Stimulated activated CD4-positive, alpha-beta T cell treated with anti-CD3 and anti-CD28 coated beads, Interleukin-1b, Interleukin-23, amount 100 ng/mL, for 48 hours (primary cell): ENCODE results near the gene POLA1.

Experiments
- DNase-seq: peaks from one replicate; pipeline ENCODE4 v3.0.0-alpha.2; 2020

Gene POLA1

DNA sequence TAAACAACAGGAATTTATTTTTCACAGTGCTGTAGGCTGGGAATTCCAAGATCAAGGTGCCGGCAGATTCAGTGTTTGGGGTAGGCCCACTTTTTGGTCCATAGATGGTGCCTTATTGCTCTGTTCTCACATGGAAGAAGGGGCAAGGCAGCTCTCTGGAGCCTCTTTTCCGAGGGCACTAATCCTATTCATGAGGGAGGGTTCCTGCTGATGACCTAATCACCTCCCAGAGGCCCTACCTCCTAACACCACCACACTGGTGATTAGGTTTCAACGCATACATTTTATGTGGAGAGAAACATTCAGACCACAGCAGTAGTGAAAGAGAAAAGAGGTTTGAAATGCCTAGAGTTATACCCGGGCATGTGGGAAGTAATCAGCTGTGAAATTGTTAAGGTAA, 1.4 kb upstream of the POLA1 start:
- DNase-seq, result no peak

DNA sequence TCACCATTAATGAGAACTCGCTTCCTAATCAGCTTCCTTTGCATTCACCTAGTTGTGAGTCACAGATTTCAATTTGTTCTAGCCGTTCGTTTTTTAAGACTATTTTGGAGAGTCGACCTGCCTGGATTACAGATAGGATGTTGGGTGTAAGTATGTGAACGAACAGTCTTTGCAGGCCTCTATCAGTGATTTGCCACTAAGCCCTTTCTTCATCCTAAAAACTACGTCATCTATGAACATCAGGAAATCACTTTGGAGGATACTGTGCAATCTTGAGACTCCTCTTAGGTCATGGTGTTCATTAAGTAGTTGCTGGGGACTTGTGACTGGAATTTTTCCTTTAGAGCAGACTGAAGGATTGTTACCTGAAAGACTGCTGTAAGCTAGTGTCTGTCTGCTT, 1.1 kb downstream of the POLA1 start:
- no peak for DNase-seq

DNA sequence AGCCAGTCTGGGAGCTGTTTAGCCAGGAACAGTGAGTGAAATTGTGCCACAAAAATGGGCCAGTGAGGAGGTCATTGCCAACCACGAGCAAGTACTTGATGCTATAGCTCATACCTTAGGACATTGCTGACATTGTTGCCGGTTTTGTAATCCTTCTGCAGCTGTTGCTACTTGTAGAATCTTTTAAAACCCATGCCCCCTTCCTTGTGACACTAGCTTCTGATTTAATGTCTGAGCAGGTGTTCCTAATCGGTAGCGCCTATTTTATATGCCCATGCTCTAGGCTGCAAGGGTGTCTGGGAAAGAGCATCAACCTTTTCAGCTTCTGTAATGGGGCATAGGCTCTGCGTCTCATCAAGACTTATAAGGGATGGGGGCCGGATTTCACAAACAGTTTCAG, 2.6 kb downstream of the POLA1 start:
- no peak for DNase-seq

DNA sequence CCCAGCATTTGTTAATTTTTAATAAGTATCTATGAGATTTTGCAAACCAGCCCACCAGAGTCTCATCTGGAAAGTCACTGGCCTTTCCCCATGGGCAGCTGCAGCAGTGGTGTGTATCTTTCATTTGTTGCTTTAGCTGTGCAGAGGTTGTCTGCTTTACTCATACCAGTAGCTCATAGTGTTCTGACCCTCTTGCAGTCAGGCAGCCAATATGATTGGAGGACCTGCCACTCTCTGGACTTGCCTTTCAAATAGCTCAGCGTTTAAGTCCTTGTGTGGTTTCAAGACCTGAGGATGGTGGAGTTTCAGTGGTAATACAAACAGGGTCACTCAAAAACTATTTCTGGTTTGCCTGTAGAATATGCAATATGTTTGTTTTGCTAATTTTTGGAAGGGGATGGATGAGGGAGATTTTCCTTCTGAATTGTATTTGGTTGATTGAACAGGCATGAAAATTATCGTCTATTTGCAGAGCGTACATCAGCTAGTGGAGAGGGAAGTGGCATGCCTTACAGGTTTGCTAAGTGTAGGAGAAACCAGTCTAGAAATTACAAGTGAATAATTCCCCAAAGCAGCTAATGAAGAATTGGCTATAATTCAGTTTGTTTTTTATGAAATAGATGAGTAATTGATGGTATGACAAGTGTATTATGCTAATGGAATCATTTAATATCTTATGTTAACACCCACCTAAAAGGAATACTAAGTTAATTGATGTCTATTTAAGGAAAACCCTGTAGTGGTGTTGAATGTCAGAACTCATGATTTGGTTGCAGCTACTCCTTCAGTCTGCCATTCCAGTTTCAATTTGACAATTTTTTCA, 8.9 kb downstream of the POLA1 start:
- no peak for DNase-seq

DNA sequence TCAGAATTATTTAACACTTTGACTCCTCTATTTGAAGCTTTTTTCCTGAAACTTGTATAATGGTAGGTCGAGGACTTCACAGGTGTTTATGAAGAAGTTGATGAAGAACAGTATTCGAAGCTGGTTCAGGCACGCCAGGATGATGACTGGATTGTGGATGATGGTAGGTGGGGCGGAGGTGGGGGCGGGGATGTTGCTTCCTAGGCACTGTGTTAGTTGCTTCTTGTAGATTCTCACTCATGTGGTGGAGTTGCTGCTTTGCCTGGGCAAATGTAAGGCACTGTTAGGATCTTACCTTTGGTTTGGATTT, 9.4 kb downstream of the POLA1 start:
- peak; percentile 2 for DNase-seq

DNA sequence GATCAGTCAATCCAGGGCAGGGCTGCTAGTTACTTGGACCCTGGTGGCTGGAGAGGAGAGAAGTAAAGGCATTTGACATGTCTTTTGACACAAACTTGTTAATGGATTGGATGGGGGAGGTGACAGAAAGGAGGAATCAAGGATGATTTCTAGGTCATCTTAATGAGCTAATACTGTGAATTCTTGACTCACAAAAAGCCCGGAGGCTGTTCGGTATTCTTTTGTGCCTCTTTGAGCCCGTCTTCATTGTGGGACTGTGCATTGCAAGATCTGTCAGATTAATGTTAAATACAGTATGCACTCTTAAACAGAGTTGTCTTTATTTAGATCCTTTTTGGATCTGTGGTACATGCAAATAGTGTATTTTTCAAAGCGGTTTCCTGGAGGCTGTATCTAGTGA, 25.1 kb downstream of the POLA1 start:
- no peak for DNase-seq

DNA sequence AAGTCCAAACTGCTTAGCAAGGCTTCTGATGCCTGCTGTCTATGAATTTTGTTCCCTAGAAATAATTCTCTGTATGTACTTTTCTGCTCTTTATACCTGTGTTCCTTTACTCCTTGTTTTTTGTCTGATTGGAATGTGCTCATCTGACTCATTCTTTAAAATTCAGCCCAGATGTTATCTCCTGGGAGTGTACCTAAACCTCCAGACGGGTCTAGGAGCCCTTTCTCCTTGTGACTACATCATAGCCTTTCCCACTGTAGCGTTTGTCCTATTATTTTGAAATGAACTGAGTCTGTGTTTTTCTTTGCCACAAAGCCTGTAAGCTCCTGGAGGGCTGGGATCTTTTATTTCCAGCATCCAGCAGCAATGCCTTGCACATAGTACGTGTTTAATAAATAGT, 26.3 kb downstream of the POLA1 start:
- DNase-seq, result no peak

DNA sequence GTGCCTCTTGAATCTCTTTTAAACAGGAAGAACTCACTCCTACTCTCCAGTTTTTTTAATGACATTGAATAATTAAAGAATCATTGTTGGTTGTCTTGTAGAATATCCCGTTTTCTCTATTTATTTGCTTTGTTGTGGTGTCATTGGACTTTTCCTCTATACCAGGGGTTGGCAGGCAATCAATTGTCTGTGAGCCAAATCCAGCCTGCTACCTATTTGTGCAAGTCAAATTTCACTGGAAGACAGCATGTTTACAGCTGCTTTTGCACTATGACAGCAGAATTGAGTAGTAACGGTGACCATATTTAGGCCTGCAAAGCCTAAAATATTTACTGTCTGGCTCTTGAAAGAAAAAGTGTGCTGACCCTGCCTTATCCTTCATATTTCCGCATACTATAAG, 34.8 kb downstream of the POLA1 start:
- DNase-seq, result no peak

DNA sequence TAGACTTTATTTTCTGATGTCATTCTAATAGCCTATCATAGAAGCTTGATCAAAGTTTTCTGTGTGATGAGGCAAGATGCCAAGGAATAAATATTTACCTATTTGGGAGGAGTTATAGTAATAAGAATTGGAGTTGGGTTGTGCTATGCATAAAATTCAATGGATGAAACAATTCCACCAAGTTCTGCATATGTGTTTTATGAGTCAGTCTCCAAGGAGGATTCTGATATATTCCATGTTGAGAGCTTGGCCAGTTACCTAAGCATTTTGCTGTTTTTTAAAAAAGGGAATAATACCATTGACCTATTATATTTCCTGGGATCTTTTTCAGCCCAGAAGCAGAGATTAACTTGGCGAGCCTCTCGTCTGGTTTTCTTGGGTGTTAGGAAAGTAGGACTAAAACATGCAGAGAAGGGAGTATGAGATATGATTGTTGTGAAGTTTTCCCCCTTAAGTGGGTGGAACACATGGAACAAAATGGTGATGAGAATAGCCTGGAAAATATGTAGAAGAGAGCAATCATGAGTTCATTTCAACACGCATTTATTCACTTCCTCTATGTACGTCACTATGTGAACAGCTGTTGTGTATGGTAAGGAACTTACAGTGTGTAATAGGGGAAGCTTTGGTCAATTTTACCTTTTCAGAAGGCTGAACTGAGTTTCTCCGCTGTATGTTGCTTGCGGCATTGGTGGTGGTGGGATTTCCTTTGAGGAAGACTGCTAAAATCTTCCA, 39.2 kb downstream of the POLA1 start:
- no peak for DNase-seq

DNA sequence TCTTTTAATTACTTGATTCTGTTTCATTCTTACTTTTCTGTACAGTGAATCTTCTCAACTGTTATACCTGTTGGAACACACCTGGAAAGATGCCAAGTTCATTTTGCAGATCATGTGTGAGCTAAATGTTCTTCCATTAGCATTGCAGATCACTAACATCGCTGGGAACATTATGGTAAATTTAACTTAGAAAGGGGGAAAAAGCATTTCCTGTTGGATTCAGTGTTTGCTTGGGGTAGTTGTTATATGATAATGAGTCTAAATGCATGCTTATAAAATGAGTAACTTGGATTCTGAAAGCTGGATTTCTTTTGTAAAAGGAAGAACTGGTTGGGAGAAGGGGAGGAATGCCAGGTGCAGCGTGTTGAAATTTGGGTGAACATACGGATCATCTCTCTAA, 47.6 kb downstream of the POLA1 start:
- no peak for DNase-seq

DNA sequence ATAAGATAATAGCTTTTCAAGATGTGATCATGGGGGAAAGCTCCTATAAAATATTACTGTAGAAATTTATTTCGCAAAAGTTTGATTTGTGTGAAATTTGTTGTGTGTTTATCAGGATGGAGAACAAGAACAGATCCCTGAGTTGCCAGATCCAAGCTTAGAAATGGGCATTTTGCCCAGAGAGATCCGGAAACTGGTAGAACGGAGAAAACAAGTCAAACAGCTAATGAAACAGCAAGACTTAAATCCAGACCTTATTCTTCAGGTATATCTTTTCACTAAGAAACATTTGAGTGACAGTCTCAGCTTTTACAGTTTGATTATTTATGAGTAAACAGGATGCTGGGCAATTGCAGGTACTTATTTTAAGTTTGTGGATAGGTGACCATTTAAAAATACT, 54.5 kb downstream of the POLA1 start:
- no peak for DNase-seq

DNA sequence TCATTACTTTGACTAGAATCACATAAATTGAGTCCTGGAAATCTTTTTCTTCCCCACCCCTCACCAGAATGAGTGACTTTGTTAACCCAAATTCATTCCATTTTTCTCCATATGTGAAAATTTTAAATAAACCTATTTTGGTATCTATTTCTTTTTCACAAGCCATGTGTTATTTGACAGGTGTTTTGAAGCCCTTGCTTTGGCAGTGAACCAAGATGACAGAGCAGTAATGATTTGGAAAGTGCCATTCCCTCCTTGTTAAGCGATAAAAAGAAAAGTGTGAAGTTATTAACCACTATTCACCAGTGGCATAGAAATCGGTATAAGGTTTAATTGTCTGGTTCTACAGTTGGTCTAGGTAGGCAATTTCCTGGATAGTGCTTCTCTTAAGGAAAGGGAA, 66.1 kb downstream of the POLA1 start:
- DNase-seq, result no peak

DNA sequence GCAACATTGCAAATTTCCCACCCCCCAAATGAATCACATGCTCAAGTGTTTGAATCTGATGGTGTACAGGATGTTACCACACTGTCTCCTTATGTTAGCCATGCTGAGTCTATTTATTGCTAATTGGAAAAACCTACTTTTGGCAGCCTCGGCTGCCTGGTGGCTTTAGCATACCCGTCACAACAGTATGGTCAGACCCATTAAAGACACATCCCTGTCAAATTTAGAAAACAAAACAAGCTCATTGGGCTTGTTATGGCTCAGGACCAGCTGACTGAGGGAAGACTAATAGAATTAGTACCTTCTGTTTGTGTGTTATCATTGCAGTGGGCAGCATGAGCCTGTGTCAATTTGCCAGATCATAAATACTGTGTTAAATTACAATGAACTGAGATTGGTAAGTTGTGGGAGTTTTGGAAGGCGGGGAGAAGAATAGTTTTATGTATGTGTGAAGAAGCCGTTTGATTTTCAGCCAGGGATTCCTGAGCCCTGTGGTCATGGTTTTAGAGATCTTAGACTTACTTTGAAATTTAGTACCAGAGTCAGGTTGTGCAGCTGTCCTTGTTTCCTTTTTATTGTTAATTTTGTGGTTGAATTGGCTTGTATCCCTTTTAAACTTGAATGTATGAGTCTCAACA, 66.8 kb downstream of the POLA1 start:
- DNase-seq, result no peak

DNA sequence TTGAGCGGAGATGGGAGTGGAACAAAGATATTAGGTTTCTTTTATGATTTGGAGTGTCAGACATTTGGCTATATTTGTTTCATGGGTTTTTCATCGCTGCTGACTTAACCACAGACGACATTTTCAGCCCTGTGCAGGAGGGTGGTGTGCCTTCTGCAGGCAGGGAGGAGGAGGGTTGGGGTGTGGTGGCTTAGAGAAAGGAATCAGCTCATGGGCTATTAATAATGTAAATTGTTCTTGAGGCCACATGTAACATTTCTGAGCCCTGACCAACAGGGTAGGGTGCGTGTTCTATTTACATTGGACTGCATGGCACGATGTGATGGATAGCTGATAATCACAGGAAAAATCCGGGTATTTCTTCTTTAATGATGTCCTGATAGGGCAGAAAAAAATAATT, 67.6 kb downstream of the POLA1 start:
- DNase-seq, result no peak

DNA sequence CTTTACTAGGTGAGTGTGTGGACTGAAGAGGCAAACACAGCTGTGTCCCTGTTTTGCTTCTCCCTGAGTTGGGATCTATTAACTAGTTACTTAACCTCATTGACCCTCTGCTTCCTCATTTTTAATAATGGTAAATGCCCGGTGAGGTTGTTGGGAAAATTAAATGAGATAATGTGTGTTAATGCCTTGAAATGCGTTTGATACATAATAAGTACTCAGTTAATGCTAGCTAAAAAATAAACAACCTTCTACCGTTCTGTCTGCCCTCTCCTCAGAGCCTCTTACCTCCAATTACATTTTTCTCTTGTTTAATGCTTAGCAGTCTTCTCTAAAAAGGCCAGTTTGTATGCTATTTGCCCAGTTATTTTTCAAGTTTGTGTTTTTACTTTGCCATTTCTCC, 70.3 kb downstream of the POLA1 start:
- DNase-seq, result no peak

DNA sequence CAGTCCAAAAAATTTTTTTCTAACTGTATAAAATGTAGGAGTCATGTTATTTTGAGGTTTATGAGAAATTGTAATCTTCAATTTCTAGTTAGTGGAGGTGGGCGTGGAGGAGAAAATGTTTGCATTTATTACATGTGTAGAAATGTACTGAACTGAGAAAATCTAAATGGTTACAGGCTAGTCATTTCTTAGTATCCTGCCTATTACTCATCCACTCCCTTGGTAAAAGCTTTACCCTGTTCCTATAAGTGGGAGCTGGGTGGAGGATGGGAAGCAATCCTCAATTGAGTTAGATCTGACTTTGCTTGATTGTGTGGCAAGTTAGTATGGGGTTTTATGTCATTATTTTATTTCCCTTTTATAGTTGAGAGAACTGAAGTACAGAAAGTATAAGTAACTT, 73.8 kb downstream of the POLA1 start:
- DNase-seq, result no peak

DNA sequence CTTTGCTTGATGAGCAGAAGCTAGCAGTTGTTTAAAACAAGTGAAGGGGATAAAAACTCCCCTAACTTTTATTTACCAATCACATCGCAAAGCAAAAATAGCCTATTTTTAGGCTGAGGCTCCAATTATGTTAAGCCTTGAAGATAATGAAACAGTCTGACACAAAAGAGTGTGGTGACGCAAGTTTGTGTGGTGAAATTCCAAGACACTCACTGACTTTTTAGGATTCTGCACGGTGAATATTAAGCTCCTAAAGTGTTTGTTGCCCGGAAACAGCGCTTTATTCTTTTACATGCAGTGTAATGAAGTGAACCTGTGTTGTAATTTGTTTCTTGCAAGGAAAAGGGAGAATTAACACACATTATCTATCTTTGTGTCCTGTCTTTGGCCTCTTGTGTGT, 74.8 kb downstream of the POLA1 start:
- DNase-seq, result no peak

DNA sequence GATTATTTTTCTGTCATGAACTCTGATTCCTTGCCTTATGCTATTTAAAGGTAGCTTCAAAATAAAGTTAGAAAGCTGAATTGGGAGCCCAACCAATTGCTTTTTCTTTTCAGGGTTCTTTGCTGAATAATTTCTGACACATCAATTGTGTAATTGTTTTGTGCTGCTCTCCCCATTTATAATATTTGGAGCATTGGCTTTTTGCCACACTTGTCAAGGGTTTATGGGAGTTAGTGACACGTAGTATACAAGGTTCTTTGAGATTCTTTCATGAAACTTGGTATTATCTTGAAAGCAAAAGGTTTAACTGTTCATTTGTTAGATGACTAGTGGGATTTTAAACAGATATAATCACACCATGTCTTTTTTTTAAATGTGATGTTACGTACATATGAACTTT, 80.9 kb downstream of the POLA1 start:
- DNase-seq, result no peak

DNA sequence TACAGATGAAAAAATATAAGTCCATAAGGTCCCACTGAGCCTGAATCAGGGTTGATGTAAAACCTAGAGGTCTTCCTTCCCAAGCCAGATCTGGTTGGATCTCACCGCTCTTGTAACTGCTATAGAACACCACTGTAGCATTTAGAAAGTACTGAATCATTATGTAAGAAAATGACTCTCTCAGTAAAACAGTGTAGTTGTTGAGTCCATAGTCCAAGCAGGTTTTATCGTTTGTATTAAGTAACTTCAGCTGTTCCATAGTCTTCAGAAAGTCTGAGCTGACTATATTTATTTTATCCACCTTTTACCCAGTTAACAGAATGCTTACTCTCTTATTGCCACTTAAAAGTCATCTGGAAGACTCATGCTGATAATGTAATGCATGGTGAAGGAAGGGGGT, 82.2 kb downstream of the POLA1 start:
- DNase-seq, result no peak

DNA sequence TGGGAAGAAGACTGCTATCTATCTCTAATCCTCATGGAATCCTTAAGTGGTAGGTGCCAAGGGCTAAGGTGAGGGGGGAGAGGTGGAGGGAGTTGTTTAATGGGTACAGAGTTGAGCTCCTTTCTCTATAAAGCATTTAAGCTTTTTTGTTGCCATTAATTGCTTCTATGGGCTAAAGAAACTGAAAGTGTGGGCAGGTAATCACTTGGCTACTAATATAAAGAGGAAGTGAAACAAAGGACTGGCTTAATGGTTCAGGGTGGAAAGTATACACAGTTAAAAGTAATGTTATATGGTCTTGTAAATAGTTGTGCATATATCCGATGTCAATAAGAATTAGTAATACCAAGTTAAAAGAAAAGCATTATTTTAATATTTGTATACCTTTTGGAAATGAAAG, 83.9 kb downstream of the POLA1 start:
- no peak for DNase-seq

DNA sequence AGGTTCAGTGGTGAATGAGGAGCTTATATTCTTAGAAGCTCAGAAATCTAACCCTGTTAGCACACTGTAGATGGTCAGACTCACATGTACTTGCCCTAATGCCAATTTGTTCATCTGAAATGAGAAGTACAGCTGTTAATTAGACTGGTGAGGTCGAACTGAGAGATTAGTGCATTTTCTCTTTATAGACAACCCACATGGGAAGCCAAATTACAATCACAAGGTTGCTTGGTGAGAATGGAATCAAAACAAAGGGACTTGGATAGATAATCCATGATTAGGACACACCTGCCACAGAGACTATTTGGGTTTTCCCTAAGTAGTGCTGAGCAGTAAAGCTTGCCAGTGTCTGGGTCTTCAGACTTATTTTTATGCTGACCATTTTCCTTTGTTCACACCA, 88.3 kb downstream of the POLA1 start:
- DNase-seq, result no peak

DNA sequence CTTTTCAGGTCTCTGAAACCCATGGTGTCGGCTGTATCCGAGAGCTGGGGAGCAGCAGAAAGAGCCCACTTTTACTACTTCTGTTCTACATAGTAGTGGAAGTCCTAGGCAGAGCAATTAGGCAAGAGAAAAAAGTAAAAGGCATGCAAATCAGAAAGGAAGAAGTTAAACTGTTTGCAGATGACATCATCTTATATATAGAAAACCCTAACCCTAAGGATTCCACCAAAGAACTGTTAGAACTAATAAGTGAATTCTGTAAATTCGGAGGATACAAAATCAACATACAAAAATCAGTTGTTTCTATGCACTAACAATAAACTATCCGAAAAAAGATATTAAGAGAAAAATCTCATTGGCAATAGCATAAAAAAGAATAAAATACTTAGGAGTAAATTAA, 95.3 kb downstream of the POLA1 start:
- DNase-seq, result no peak

DNA sequence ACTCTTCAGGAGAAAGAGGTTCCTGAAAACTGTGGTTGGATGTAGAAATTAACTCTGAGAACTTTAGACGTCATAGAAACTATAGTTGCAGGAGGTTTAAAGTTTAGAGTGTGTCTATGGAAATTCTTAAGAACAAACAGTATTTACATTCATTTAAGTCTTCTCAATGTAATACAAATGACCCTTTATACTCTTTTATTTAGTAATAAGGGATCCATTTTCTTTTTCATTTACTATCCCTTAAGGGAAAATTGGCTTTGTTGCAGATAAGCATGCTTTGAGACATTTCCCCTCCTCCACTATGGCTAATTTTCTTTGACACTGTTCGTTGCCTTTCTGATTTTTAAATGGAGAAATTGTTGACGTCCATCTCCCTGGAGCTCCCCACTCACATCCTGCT, 96.4 kb downstream of the POLA1 start:
- DNase-seq, result no peak

DNA sequence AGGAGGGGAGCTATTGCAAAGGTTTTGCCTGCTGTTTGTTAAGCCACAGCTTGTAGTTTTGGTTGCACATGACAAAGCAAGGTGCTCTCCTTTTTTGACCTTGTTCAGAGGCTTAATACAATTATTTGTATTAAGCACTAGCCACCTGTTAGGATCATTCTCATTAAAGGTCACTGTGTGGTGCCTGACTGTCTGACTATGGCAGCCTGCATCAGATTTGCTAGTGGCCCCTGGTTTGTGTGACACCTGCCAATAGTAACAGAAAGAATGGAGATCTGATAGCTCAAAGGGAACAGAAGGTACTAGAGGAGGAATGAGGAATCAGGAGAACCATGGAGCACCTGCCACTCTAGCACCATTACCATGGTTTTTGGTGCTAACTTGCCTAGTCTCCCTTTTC, 102.5 kb downstream of the POLA1 start:
- DNase-seq, result no peak

DNA sequence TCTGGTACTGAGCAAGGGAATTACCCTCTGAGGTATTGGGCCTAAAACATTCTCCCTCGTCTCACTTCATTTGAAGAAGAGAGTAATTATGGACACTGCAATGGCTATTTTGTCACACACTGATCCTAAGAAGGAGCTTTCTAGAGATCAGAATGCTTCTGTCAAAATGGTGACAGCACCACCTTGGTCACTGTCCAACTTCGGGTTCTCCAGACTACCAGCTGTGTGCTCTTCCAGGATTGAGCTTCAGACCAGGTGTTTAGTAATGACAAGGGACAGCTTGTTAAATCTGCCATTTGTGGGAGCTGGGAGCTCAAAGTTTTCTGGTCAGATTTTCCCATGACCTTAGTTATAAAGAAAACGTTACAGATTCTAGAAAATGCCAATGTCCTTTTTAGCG, 105.4 kb downstream of the POLA1 start:
- no peak for DNase-seq
